ENCODE results near the gene CLIC1. TPM values are rescaled to one million over a fixed set of nuclear protein-coding genes. Genes with fewer than 3 reads are reported as not detected.

CLIC1 gene
- total and polyA plus RNA-seq, 10 of the 15 experiments (the other 5 are each of a cell fraction or from before 2014, with no cell fraction given), result 446 to 1,266 (median 636) TPM

DNA sequence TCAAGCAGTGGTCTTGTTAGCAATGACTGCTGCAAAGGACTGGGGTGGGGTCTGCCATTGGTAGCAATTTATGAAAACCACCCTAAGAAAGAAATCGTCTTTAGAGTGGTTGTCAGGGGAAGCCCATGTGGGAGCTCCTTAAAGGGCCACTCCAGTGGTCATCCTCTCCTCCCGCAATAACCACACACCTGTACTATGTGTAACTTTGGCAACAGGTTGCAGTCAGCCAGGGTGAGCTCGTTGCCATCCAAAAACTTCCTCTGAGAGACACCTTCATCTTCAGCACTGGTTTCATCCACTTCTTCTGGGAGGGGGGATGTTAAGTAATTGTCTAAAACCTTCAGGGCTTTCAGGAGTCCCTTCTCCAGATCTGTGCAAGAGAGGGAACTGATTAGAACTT, 4.3 kb downstream of the CLIC1 start (continued):
- TF ChIP-seq, protein P1, sequence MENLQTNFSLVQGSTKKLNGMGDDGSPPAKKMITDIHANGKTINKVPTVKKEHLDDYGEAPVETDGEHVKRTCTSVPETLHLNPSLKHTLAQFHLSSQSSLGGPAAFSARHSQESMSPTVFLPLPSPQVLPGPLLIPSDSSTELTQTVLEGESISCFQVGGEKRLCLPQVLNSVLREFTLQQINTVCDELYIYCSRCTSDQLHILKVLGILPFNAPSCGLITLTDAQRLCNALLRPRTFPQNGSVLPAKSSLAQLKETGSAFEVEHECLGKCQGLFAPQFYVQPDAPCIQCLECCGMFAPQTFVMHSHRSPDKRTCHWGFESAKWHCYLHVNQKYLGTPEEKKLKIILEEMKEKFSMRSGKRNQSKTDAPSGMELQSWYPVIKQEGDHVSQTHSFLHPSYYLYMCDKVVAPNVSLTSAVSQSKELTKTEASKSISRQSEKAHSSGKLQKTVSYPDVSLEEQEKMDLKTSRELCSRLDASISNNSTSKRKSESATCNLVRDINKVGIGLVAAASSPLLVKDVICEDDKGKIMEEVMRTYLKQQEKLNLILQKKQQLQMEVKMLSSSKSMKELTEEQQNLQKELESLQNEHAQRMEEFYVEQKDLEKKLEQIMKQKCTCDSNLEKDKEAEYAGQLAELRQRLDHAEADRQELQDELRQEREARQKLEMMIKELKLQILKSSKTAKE (IDR thresholded peaks at IDR 0.05; ENCODE audit: low read depth, poor library complexity, severe bottlenecking), result no peak

DNA sequence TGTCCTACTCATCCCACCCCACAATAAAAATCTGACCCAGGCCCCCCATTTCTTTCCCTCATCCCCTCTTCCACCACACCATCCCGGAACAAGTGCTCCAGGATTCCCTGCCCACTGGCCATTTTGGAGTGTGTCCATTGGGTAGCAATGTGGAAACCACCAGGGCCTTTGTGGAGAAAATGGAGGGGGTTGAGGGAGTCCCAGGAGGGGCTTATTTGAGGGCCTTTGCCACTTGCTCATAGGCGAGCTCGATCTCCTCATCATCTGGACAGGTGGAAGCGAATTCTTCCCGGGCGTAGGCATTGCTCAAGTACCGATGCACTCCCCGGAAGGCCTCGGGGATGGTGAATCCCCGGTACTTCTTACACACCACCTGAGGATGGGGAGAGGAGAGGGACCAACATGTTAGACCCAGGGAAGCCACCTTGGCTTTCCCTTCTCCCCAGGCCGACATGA, 5.7 kb downstream of the CLIC1 start:
- Histone ChIP-seq H4K20me1 (ENCODE audit: control insufficient read depth, insufficient read depth) (0 out of 2 replicates have a peak, but pooled peaks cover 4% of the 10 kb centered on the region), H3K27ac (ENCODE audit: control insufficient read depth, insufficient read depth) (no peak overlapping the region), H2AFZ (ENCODE audit: control insufficient read depth, low read depth, low read length) (no peak overlapping the region), H3K4me1 (ENCODE audit: control insufficient read depth, insufficient read depth, low read length) (peaks cover 33% of the 10 kb centered on the region), H3K4me2 (ENCODE audit: control insufficient read depth, insufficient read depth) (peak overlapping the region; percentile 98), H3K79me2 (ENCODE audit: control insufficient read depth, insufficient read depth, low read length) (peaks cover 27% of the 10 kb centered on the region), H3K4me3 (no peak overlapping the region), H3K9ac (ENCODE audit: control insufficient read depth, insufficient read depth, low read length) (no peak overlapping the region), H3K9me3 (replicated peaks; ENCODE audit: control insufficient read depth, insufficient read depth, low read length) (no peaks in the 10 kb centered on the region), H3K27me3 (replicated peaks in 1 of 2; ENCODE audit: control insufficient read depth in 2 of 2, insufficient read depth in 2 of 2, low read length in 1 of 2) (no peaks in the 10 kb centered on the region), H3K36me3 (ENCODE audit: control insufficient read depth in 2 of 2, insufficient read depth in 2 of 2, low read length in 1 of 2) (peaks cover 6 to 15% of the 10 kb centered on the region in 2 experiments)
- intact Hi-C loops (cut with micrococcal nuclease; ENCODE audit: unreplicated experiment) (loop anchor here (5.0 kb wide), 1 partner anchor 48 kb away; the partner anchor contains the start of gene LY6G5C), in situ Hi-C loops (cut with MboI) (no loop called here)
- FAIRE-seq (no peak), DNase-seq (ENCODE audit: low read depth, low spot score) (no peak), ATAC-seq (no peak)
- WGBS (ENCODE audit: insufficient coverage, insufficient replicate concordance, low lambda C conversion rate, missing lambda C conversion rate), result 95% methylated on average over 11 of the region's 11 CpGs
- ChIA-PET RAD21 (ENCODE audit: unreplicated experiment) (interaction anchor here (0.6 to 3.6 kb wide), 9 partner anchors 9 to 188 kb away, joined by 3 to 44 read pairs (median 6); partner anchors contain the start of genes ABHD16A, HSPA1A, HSPA1L and MSH5), CTCF (interaction anchor here (0.5 to 15.8 kb wide), 15 partner anchors 8 to 1771 kb away, joined by 3 to 208 read pairs (median 5); partner anchors contain the start of genes HSPA1B, LY6G5C and MSH5), SMC1A (ENCODE audit: uncharacterized antibody, unreplicated experiment) (interaction anchor here (0.7 to 5.3 kb wide), 13 partner anchors 8 to 106 kb away, joined by 3 to 45 read pairs (median 4); partner anchors contain the start of genes ABHD16A, CLIC1, HSPA1A and HSPA1L), POLR2A (interaction anchor here (0.9 to 2.8 kb wide), 10 partner anchors 9 to 328 kb away, joined by 3 to 30 read pairs (median 3); partner anchors contain the start of genes HSPA1B, MSH5 and NEU1)
- TF ChIP-seq, protein P2, sequence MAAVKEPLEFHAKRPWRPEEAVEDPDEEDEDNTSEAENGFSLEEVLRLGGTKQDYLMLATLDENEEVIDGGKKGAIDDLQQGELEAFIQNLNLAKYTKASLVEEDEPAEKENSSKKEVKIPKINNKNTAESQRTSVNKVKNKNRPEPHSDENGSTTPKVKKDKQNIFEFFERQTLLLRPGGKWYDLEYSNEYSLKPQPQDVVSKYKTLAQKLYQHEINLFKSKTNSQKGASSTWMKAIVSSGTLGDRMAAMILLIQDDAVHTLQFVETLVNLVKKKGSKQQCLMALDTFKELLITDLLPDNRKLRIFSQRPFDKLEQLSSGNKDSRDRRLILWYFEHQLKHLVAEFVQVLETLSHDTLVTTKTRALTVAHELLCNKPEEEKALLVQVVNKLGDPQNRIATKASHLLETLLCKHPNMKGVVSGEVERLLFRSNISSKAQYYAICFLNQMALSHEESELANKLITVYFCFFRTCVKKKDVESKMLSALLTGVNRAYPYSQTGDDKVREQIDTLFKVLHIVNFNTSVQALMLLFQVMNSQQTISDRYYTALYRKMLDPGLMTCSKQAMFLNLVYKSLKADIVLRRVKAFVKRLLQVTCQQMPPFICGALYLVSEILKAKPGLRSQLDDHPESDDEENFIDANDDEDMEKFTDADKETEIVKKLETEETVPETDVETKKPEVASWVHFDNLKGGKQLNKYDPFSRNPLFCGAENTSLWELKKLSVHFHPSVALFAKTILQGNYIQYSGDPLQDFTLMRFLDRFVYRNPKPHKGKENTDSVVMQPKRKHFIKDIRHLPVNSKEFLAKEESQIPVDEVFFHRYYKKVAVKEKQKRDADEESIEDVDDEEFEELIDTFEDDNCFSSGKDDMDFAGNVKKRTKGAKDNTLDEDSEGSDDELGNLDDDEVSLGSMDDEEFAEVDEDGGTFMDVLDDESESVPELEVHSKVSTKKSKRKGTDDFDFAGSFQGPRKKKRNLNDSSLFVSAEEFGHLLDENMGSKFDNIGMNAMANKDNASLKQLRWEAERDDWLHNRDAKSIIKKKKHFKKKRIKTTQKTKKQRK (IDR thresholded peaks at IDR 0.05; ENCODE audit: low read depth, low read length), result no peak
- TF ChIP-seq SREBF2 (IDR thresholded peaks at IDR 0.05; ENCODE audit: low read length) (no peak), SMC3 (IDR thresholded peaks at IDR 0.05; ENCODE audit: borderline replicate concordance, low read length) (no peak), NR2C1 (IDR thresholded peaks at IDR 0.05) (no peak), KAT2A (conservative IDR thresholded peaks at IDR 0.05; ENCODE audit: control insufficient read depth, low read depth, low read length) (no peak), HDAC6 (IDR thresholded peaks at IDR 0.05; ENCODE audit: unreplicated experiment) (no peak), ZSCAN29 (IDR thresholded peaks at IDR 0.05) (no peak), CHD1 (IDR thresholded peaks at IDR 0.05; ENCODE audit: low read depth, low read length) (no peak), ZNF622 (IDR thresholded peaks at IDR 0.05) (no peak), RAD51 (IDR thresholded peaks at IDR 0.05) (no peak), TCF7 (IDR thresholded peaks at IDR 0.05; ENCODE audit: borderline replicate concordance) (no peak)
- TSS peak; percentile 1 for BruUV-seq (replicated peaks)

All from GM12878 (cell line).